Measurements from ENCODE around the gene BPIFB4. TPM values are rescaled to one million over a fixed set of nuclear protein-coding genes. Genes with fewer than 3 reads are reported as not detected.

The BPIFB4 gene
- total and polyA plus RNA-seq, 9 of the 15 experiments (the other 6 are each of a cell fraction or from before 2014, with no cell fraction given): not detected

DNA sequence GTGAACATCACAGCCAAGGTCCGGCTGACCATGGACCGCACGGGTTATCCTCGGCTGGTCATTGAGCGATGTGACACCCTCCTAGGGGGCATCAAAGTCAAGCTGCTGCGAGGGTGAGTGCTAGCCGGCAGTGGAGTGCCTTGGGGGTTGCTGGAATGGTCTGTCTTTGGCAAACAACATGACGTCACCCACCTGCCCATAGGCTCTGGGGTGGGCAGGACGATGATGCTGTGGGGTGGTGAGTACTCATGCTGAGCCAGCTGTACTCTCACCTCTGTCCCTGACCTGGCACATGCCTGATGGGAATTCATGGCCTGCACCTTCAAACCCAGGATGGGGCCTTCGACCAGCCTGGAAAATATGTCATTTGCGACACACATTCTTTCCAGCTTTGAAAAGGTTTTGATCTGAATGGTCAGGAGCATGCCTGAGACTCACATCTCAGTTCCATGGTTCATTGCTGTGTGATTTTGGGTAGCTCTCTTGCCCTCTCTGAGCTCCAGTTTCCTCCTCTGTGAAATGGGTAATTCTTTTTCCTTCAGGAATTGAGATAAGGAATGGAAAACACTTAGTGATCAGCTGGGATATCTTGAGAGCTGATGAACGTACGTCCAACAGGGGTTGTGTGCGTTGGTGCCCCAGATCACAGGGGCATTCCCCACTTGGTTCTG lies 6.7 kb downstream of the BPIFB4 start:
- Histone ChIP-seq H3K9me3 (replicated peaks; ENCODE audit: control insufficient read depth, insufficient read depth, low read depth, low read length) (no peaks in the 10 kb centered on the region), H3K79me2 (ENCODE audit: control insufficient read depth, insufficient read depth, low read length) (no peaks in the 10 kb centered on the region), H3K27ac (ENCODE audit: extremely low read depth, low read depth, low read length) (no peak overlapping the region), H2AFZ (ENCODE audit: low read depth, low read length) (no peak overlapping the region), H3K9me1 (ENCODE audit: control insufficient read depth, insufficient read depth, low read length) (no peaks in the 10 kb centered on the region), H3K4me2 (ENCODE audit: insufficient read depth, low read length) (no peak overlapping the region), H4K20me1 (replicated peaks; ENCODE audit: control insufficient read depth, insufficient read depth, low read length) (peaks cover 7% of the 10 kb centered on the region; the same call in 1 of the 2 replicates), H3K4me3 (no peak overlapping the region), H3K27me3 (ENCODE audit: control insufficient read depth in 2 of 2, insufficient read depth in 2 of 2, low read length in 2 of 2) (peaks cover 14 to 54% of the 10 kb centered on the region in 2 experiments; a peak in 4 of 5 replicates), H3K9ac (ENCODE audit: insufficient read depth in 1 of 2, low read depth in 2 of 2, low read length in 2 of 2) (no peak overlapping the region), H3K4me1 (replicated peaks in 1 of 2; ENCODE audit: control insufficient read depth in 2 of 2, insufficient read depth in 2 of 2, low read length in 2 of 2) (peaks cover 0 to 5% of the 10 kb centered on the region in 2 experiments; a peak in 1 of 5 replicates), H3K36me3 (ENCODE audit: control insufficient read depth, insufficient read depth, low read length) (no peaks in the 10 kb centered on the region)
- BruUV-seq (replicated peaks): no TSS peak
- POLR2A ChIA-PET: interaction anchor here (1.1 kb wide), 1 partner anchor 11 kb away, joined by 3 read pairs; no protein-coding TSS in a partner anchor
- DNase-seq (ENCODE audit: extremely low read depth in 1 of 4, low spot score in 3 of 4) (no peak), ATAC-seq (no peak), FAIRE-seq (no peak)
- WGBS (ENCODE audit: insufficient coverage, low coverage, missing lambda C conversion rate): 1% methylated on average over 14 of the region's 14 CpGs
- in situ Hi-C loops (cut with MboI): no loop called here
- 0 out of 2 replicates have a peak, but pooled peaks have one; percentile 30 for TF ChIP-seq SMARCA5 (IDR thresholded peaks at IDR 0.05)
- TF ChIP-seq ATF3 (IDR thresholded peaks at IDR 0.05): peak; percentile 50
- no peak for TF ChIP-seq ATF3 (CRISPR knock-in tag; conservative IDR thresholded peaks at IDR 0.05)
- TF ChIP-seq RNF2 (IDR thresholded peaks at IDR 0.05): no peak
- 0 out of 2 replicates have a peak, but pooled peaks have one; percentile 27 for TF ChIP-seq BCOR (IDR thresholded peaks at IDR 0.05)
- TF ChIP-seq ZFX (CRISPR knock-in tag; IDR thresholded peaks at IDR 0.05): no peak
- peak; percentile 51 for TF ChIP-seq RBM25 (IDR thresholded peaks at IDR 0.05; ENCODE audit: low read depth, low read length, severe bottlenecking)
- peak; percentile 64 for TF ChIP-seq ZFP36 (IDR thresholded peaks at IDR 0.05; ENCODE audit: low read depth, low read length, partially characterized antibody)
- CTCF ChIA-PET (ENCODE audit: low intra/inter-chr PET ratio): no interaction called here
- intact Hi-C loops (cut with micrococcal nuclease): no loop called here

Data from K562 (cell line).